Measurements from ENCODE around the gene SEC14L1. TPM values are rescaled to one million over a fixed set of nuclear protein-coding genes. Genes with fewer than 3 reads are reported as not detected.

The SEC14L1 gene
- total RNA-seq, 1 donor from 2014 or later = 93.2 TPM

DNA sequence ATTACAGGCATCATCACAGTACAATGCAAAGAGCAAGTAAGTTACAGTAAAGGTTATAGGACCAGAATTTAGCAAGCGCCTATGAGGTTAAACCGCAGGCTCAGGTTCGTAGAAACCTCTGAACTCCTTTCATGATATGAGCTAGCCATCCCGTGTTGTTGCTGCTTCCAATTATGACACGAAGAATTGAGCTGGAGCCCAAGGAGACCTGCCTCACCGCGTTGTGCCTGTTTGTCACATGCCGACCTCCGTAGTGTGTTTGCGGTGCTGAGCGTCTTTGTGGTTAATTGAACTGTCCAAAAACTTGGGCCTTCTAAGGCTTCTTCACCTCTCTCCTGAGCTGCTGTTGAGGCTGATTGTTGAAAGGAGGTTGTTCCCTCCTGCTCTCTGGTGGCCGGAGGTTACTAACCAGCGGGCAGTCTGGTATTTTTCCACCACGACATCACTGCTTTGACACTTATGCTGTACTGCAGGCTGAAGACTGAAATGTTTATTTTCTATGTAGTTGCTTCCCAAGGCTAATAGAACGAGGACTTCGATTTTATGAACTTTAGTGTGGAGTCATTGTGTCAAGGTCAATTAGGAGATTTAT lies 67.5 kb downstream of the SEC14L1 start:
- H3K4me2 ChIP-seq (ENCODE audit: low read length) = no peak overlapping the region
- no peaks in the 10 kb centered on the region for H3K9me3 ChIP-seq (ENCODE audit: insufficient read depth, low read depth, low read length)
- no peak overlapping the region for H3K9ac ChIP-seq (ENCODE audit: low read length)
- H3K36me3 ChIP-seq (ENCODE audit: insufficient read depth, low read length) = peaks cover 65% of the 10 kb centered on the region
- H3K79me2 ChIP-seq (ENCODE audit: insufficient read depth, low read length) = peaks cover 7% of the 10 kb centered on the region
- H3K27ac Mint-ChIP-seq (ENCODE audit: unreplicated experiment) = peak overlapping the region; percentile 70
- peaks cover 41% of the 10 kb centered on the region for H3K36me3 Mint-ChIP-seq (ENCODE audit: low read depth, unreplicated experiment)
- H4K20me1 ChIP-seq (ENCODE audit: insufficient read depth, low read length) = peaks cover 19% of the 10 kb centered on the region
- DNase-seq (ENCODE audit: low read depth) (peak; percentile 25), FAIRE-seq (no peak)
- H3K4me1 Mint-ChIP-seq (ENCODE audit: low read depth, unreplicated experiment) = peaks cover 26% of the 10 kb centered on the region
- no peak overlapping the region for H3K27ac ChIP-seq (ENCODE audit: low read depth, low read length)
- no peak for TF ChIP-seq CTCF (IDR thresholded peaks at IDR 0.05; ENCODE audit: insufficient read depth, low read depth, low read length)
- TF ChIP-seq EZH2 (IDR thresholded peaks at IDR 0.05; ENCODE audit: insufficient read depth, low read length) = no peak
- no peaks in the 10 kb centered on the region for H3K27me3 ChIP-seq (ENCODE audit: insufficient read depth, low read length)
- H3K9me3 Mint-ChIP-seq (ENCODE audit: unreplicated experiment) = no peaks in the 10 kb centered on the region
- peak overlapping the region; percentile 5 for H3K4me3 Mint-ChIP-seq (ENCODE audit: unreplicated experiment)
- no peak overlapping the region for H3K4me3 ChIP-seq (ENCODE audit: insufficient read depth, low read depth, low read length)
- H3K4me1 ChIP-seq (ENCODE audit: insufficient read depth, low read length) = peaks cover 10% of the 10 kb centered on the region
- no peak overlapping the region for H2AFZ ChIP-seq (ENCODE audit: low read depth, low read length)
- no peaks in the 10 kb centered on the region for H3K27me3 Mint-ChIP-seq (ENCODE audit: low read depth, unreplicated experiment)

GRCh38 chr17:77208856-77209255 lies 68.1 kb downstream of the SEC14L1 start:
- no peak overlapping the region for H3K4me3 ChIP-seq (ENCODE audit: insufficient read depth, low read depth, low read length)
- H3K4me1 ChIP-seq (ENCODE audit: insufficient read depth, low read length) = peaks cover 10% of the 10 kb centered on the region
- H3K9me3 Mint-ChIP-seq (ENCODE audit: unreplicated experiment) = no peaks in the 10 kb centered on the region
- no peak overlapping the region for H3K9ac ChIP-seq (ENCODE audit: low read length)
- peak overlapping the region; percentile 70 for H3K27ac Mint-ChIP-seq (ENCODE audit: unreplicated experiment)
- H3K27me3 ChIP-seq (ENCODE audit: insufficient read depth, low read length) = no peaks in the 10 kb centered on the region
- FAIRE-seq (no peak), DNase-seq (ENCODE audit: low read depth) (no peak)
- TF ChIP-seq CTCF (IDR thresholded peaks at IDR 0.05; ENCODE audit: insufficient read depth, low read depth, low read length) = no peak
- TF ChIP-seq EZH2 (IDR thresholded peaks at IDR 0.05; ENCODE audit: insufficient read depth, low read length) = no peak
- H3K36me3 ChIP-seq (ENCODE audit: insufficient read depth, low read length) = peaks cover 61% of the 10 kb centered on the region
- peak overlapping the region; percentile 5 for H3K4me3 Mint-ChIP-seq (ENCODE audit: unreplicated experiment)
- H3K9me3 ChIP-seq (ENCODE audit: insufficient read depth, low read depth, low read length) = no peaks in the 10 kb centered on the region
- no peaks in the 10 kb centered on the region for H3K27me3 Mint-ChIP-seq (ENCODE audit: low read depth, unreplicated experiment)
- H3K79me2 ChIP-seq (ENCODE audit: insufficient read depth, low read length) = peaks cover 7% of the 10 kb centered on the region
- H3K27ac ChIP-seq (ENCODE audit: low read depth, low read length) = no peak overlapping the region
- H2AFZ ChIP-seq (ENCODE audit: low read depth, low read length) = no peak overlapping the region
- H3K36me3 Mint-ChIP-seq (ENCODE audit: low read depth, unreplicated experiment) = peaks cover 36% of the 10 kb centered on the region
- H4K20me1 ChIP-seq (ENCODE audit: insufficient read depth, low read length) = peaks cover 19% of the 10 kb centered on the region
- H3K4me2 ChIP-seq (ENCODE audit: low read length) = no peak overlapping the region
- peaks cover 26% of the 10 kb centered on the region for H3K4me1 Mint-ChIP-seq (ENCODE audit: low read depth, unreplicated experiment)

DNA sequence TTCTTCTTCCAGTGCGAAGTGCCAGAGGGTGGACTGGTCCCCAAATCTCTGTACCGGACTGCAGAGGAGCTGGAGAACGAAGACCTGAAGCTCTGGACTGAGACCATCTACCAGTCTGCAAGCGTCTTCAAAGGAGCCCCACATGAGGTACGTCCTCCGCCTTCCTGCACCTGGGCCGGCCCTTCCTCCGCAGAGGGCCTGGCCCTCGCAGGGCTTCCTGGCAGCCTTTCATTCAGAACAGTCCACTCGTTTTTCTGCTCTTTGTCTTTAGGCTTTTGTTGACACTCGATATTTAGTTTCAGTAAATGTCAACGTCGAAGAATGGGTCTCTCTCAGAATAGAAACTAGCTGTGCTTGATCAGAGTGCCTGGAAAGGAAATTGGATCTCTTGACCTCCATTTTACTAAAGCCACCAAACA lies 68.6 kb downstream of the SEC14L1 start:
- H3K4me1 Mint-ChIP-seq (ENCODE audit: low read depth, unreplicated experiment) = peaks cover 26% of the 10 kb centered on the region
- Histone ChIP-seq H2AFZ (ENCODE audit: low read depth, low read length) (no peak overlapping the region), H3K27me3 (ENCODE audit: insufficient read depth, low read length) (no peaks in the 10 kb centered on the region), H3K9ac (ENCODE audit: low read length) (no peak overlapping the region), H3K4me2 (ENCODE audit: low read length) (no peak overlapping the region), H3K36me3 (ENCODE audit: insufficient read depth, low read length) (peaks cover 59% of the 10 kb centered on the region), H3K4me3 (ENCODE audit: insufficient read depth, low read depth, low read length) (no peak overlapping the region), H3K9me3 (ENCODE audit: insufficient read depth, low read depth, low read length) (no peaks in the 10 kb centered on the region), H3K27ac (ENCODE audit: low read depth, low read length) (no peak overlapping the region), H4K20me1 (ENCODE audit: insufficient read depth, low read length) (peaks cover 19% of the 10 kb centered on the region), H3K79me2 (ENCODE audit: insufficient read depth, low read length) (peaks cover 7% of the 10 kb centered on the region), H3K4me1 (ENCODE audit: insufficient read depth, low read length) (peaks cover 10% of the 10 kb centered on the region)
- FAIRE-seq (no peak), DNase-seq (ENCODE audit: low read depth) (no peak)
- peaks cover 36% of the 10 kb centered on the region for H3K36me3 Mint-ChIP-seq (ENCODE audit: low read depth, unreplicated experiment)
- H3K27me3 Mint-ChIP-seq (ENCODE audit: low read depth, unreplicated experiment) = no peaks in the 10 kb centered on the region
- no peak for TF ChIP-seq CTCF (IDR thresholded peaks at IDR 0.05; ENCODE audit: insufficient read depth, low read depth, low read length)
- no peak for TF ChIP-seq EZH2 (IDR thresholded peaks at IDR 0.05; ENCODE audit: insufficient read depth, low read length)
- no peak overlapping the region for H3K27ac Mint-ChIP-seq (ENCODE audit: unreplicated experiment)
- H3K4me3 Mint-ChIP-seq (ENCODE audit: unreplicated experiment) = no peak overlapping the region
- no peaks in the 10 kb centered on the region for H3K9me3 Mint-ChIP-seq (ENCODE audit: unreplicated experiment)
